ENCODE data around the gene USP35.

GRCh38 chr11:78180751-78181150 is 8.0 kb upstream of the USP35 start:
- TF ChIP-seq CTCF (IDR thresholded peaks at IDR 0.05; ENCODE audit: insufficient read depth, low read length, poor library complexity, severe bottlenecking): no peak
- TF ChIP-seq EZH2phosphoT487 (conservative IDR thresholded peaks at IDR 0.05; ENCODE audit: low read length): no peak
